RWPE1 (cell line): ENCODE data around the gene CDK13.
"Not testable (repeated sequence)": the region's sequence is repeated elsewhere in the genome, so short reads cannot be mapped to it uniquely, and the experiment has no call there.

ENCODE experiments used
- CTCF ChIA-PET: fragments of 350-600 bp; sonication (Branson Sonifier 250); formaldehyde crosslinking; extraction: SDS; loops from one replicate; lab custom pipeline; 2021; lab: Yijun Ruan, JAX
- POLR2A ChIA-PET: fragments of 400-600 bp; formaldehyde crosslinking; extraction: SDS; loops from one replicate; lab custom pipeline; 2020; ENCODE audit warnings: antibody characterized with exemption; ENCODE audit not compliant: low non-redundant PET; lab: Yijun Ruan, JAX
- DNase-seq: peaks from one replicate; pipeline ENCODE4 v3.0.0; 2012; ENCODE audit warnings: low spot score
- H3K27ac ChIP-seq: fragments of 450-650 bp; 2 replicates; pipeline ENCODE4 v1.5.1; 2017
- CTCF ChIP-seq: fragments of 450-650 bp; conservative IDR thresholded peaks from 2 replicates; pipeline ENCODE4 v1.5.1; 2017; ENCODE audit warnings: low read depth, mild to moderate bottlenecking

CDK13 gene

GRCh38 chr7:39911167-39911566 lies 38.9 kb upstream of the CDK13 start:
- no peak overlapping the region for H3K27ac ChIP-seq
- ChIA-PET CTCF (no interaction called here), POLR2A (no interaction called here)
- TF ChIP-seq CTCF = no peak
- DNase-seq = no peak

DNA sequence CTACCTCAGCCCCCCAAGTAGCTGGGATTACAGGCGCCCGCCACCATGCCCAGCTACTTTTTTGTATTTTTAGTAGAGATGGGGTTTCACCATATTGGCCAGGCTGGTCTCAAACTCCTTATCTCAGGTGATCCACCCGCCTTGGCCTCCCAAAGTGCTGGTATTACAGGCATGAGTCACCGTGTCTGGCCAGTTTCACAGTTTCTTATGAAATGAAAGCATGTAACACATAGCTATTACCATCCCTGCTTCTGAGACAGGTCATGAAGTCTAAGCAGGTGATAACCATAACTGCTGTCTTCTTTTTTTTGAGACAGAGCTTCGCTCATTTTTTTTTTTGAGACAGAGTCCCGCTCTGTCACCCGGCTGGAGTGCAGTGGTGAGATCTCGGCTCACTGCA lies 34.2 kb upstream of the CDK13 start:
- CTCF ChIA-PET, H3K27ac ChIP-seq, POLR2A ChIA-PET, DNase-seq: not testable (repeated sequence)

- CTCF ChIA-PET = interaction anchor here (0.7 kb wide), 1 partner anchor 18 kb away, joined by 4 read pairs; no protein-coding TSS in a partner anchor
- no peak overlapping the region for H3K27ac ChIP-seq
- POLR2A ChIA-PET = no interaction called here
- TF ChIP-seq CTCF = no peak
- no peak for DNase-seq
Observed at GRCh38 chr7:39919646-39920045, 30.4 kb upstream of the CDK13 start.

GRCh38 chr7:39921506-39922175 lies 28.4 kb upstream of the CDK13 start:
- POLR2A ChIA-PET = no interaction called here
- no peak overlapping the region for H3K27ac ChIP-seq
- DNase-seq = no peak
- CTCF ChIA-PET = interaction anchor here (0.6 kb wide), 1 partner anchor 128 kb away, joined by 3 read pairs; no protein-coding TSS in a partner anchor
- no peak for TF ChIP-seq CTCF

DNA sequence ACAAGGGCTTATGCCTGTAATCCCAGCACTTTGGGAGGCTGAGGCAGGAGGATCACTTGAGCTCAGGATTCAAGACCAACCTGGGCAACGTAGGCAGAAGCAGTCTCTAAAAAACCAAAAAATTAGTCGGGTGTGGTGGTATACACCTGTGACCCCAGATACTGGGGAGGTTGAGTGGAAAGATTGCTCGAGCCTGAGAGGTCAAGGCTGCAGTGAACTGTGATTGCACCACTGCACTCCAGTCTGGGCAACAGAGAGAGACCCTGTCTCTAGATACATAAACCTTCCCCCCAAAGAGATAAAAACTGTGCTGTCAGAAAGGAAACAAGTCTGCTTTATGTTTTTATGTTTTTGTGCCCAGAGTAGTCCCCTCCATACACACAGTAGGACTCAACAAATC lies 27.5 kb upstream of the CDK13 start:
- CTCF ChIA-PET = no interaction called here

DNA sequence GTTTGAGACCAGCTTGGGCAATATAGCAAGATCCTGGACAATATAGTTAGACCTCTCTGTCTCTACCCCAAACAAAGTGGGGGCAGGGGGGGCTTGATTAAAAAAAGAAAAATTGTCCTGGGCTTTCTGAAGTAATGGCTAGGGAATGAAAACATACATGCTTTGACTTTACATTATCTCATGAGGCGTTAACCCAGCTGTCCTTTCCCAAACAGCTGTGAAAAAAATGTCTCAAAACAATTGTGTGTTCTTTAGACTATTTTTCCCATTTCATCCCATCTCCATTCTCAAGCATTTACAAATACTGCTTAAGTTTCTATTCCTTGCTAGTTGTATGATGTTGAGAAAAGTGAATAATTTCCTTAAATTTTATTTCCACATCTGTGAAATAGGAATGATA lies 27.0 kb upstream of the CDK13 start:
- no peak overlapping the region for H3K27ac ChIP-seq
- CTCF ChIA-PET = no interaction called here
- POLR2A ChIA-PET = no interaction called here
- no peak for DNase-seq
- TF ChIP-seq CTCF = no peak

More for the DNA sequence above, 27.5 kb upstream of the CDK13 start:
- no peak for TF ChIP-seq CTCF
- DNase-seq = no peak
- no peak overlapping the region for H3K27ac ChIP-seq
- POLR2A ChIA-PET = no interaction called here

- ChIA-PET POLR2A (no interaction called here), CTCF (interaction anchor here (0.6 to 1.2 kb wide), 3 partner anchors 173 to 345 kb away, joined by 3 to 5 read pairs (median 4); no protein-coding TSS in a partner anchor)
- DNase-seq = no peak
- TF ChIP-seq CTCF = no peak
- H3K27ac ChIP-seq = no peak overlapping the region
Observed at GRCh38 chr7:39924122-39924521, 25.9 kb upstream of the CDK13 start.
